Peyer's patch (tissue), 4 donors: Measurements from ENCODE around the gene PDGFC.

Experiments used
- POLR2A ChIP-seq, 2 donors: fragments of 450-650 bp; IDR thresholded peaks; one replicate each; pipeline ENCODE4 v1.5.1; 2017; ENCODE audit warnings: antibody characterized with exemption in 2 of 2, mild to moderate bottlenecking in 2 of 2, moderate library complexity in 2 of 2
- TF ChIP-seq, protein P1 (sequence below), 6 experiments: fragments of 450-650 bp in 4 of 6; fragments of 200-600 bp in 2 of 6; sonication (generic) in 1 of 6; IDR thresholded peaks; one replicate each; pipeline ENCODE4 v1.5.1; 2017 to 2019; ENCODE audit warnings: antibody characterized with exemption in 6 of 6, mild to moderate bottlenecking in 3 of 6, moderate library complexity in 1 of 6

- TF ChIP-seq, protein P1, sequence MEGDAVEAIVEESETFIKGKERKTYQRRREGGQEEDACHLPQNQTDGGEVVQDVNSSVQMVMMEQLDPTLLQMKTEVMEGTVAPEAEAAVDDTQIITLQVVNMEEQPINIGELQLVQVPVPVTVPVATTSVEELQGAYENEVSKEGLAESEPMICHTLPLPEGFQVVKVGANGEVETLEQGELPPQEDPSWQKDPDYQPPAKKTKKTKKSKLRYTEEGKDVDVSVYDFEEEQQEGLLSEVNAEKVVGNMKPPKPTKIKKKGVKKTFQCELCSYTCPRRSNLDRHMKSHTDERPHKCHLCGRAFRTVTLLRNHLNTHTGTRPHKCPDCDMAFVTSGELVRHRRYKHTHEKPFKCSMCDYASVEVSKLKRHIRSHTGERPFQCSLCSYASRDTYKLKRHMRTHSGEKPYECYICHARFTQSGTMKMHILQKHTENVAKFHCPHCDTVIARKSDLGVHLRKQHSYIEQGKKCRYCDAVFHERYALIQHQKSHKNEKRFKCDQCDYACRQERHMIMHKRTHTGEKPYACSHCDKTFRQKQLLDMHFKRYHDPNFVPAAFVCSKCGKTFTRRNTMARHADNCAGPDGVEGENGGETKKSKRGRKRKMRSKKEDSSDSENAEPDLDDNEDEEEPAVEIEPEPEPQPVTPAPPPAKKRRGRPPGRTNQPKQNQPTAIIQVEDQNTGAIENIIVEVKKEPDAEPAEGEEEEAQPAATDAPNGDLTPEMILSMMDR (IDR thresholded peaks at IDR 0.05), result no peak
- no peak for TF ChIP-seq POLR2A (IDR thresholded peaks at IDR 0.05)
Measured at GRCh38 chr4:156790866-156791265, 180.7 kb downstream of the PDGFC start.
